Fibroblast of skin of left quadriceps (primary cell): ENCODE measurements around the gene SIGLEC11.
A peak's percentile ranks its signal among the peaks of the same experiment; 100 is the strongest.
"Not testable (repeated sequence)": the region's sequence is repeated elsewhere in the genome, so short reads cannot be mapped to it uniquely, and the experiment has no call there.

ENCODE experiments used
- DNase-seq, 2 experiments: peaks; one replicate each; pipeline ENCODE4 v3.0.0-alpha.2; 2013; ENCODE audit warnings: low read depth in 2 of 2

The SIGLEC11 gene

DNA sequence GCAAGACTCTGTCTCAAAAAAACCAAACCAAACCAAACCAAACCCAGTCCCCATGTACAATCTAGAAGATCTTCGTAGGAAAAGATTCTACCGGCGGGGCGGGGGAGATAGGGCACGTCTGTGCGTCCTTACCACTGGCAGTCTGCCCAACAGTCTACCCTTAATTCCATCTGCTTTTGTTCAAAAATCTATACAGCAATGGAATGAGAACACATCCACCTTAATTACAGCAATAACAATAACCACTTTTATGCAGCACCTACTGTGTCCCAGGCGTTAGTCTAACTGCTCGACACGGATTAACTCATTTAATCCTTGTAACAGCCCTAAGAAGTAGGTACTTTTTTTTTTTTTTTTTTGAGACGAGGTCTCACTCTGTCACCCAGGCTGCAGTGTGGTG is 34.5 kb downstream of the SIGLEC11 start:
- DNase-seq, result no peak

DNA sequence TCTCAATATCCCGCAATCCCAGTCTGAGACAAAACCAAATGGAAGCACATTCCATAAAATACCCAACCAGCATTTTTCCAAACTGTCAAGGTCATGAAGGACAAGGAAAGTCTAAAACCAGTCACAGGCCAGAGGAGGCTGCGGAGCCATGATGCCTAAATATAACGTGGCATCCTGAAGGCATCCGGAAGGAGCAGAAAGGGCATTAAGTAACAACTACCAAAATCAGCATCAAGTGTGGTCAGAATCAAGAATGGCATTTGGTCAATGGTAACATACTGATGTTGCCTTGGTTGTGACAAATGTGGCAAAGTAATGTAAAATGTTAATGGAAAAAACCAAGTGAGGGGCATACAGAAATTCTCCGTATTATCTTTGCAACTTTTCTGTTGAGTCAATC is 35.5 kb downstream of the SIGLEC11 start:
- no peak for DNase-seq

DNA sequence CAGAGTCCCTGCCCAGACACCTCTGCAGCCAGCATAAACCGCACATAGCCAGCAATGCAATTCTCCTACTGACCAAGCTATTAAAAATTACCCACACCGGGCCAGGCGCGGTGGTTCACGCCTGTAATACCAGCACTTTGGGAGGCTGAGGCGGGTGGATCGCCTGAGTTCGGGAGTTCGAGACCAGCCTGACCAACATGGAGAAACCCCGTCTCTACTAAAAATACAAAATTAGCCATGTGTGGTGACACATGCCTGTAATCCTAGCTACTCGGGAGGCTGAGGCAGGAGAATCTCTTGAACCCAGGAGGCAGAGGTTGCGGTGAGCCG is 36.1 kb downstream of the SIGLEC11 start:
- DNase-seq, result not testable (repeated sequence)

DNA sequence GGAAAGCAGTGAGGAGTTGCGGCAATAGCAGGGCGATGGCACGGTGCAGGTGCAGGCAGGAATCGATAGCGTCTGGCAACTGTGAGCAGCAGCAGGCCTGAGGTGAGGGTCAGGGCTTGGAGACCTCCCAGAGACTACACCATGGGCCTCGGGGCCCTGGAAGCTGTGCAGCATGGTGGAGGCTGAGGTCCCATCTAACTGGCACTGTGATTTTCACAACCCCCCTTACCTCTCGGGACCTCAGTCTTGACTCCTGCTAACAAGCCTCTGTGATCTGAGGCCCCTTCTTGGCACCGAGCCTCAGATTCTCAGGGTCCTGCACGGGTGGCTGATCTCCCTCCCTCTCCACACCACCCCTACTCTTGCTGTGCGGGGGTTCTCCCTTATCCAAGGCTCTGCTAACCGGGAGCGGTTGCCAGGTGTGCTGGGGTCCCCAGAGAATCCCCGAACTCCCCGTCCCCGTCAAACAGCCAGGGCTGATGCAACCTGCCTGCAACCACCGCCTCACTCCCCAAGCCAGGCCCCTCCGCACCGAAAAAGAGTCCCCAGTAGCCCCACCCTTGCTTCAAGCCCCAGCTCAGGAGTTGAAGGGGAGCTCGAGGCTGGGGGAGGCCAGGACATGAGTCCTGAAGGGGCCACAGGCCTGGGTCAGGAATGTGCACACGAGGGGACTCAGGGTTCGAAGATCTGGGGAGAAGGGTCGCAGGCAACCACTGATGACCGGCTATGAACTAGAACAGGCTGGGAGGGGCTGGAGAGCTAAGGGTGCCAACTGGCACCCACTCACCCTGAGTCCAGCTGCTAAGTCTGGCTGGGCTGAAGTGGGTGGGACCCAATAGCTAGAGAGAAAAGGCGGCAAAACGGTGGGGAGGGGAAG is 36.7 kb downstream of the SIGLEC11 start:
- peak; percentile 20 to 25 for DNase-seq

DNA sequence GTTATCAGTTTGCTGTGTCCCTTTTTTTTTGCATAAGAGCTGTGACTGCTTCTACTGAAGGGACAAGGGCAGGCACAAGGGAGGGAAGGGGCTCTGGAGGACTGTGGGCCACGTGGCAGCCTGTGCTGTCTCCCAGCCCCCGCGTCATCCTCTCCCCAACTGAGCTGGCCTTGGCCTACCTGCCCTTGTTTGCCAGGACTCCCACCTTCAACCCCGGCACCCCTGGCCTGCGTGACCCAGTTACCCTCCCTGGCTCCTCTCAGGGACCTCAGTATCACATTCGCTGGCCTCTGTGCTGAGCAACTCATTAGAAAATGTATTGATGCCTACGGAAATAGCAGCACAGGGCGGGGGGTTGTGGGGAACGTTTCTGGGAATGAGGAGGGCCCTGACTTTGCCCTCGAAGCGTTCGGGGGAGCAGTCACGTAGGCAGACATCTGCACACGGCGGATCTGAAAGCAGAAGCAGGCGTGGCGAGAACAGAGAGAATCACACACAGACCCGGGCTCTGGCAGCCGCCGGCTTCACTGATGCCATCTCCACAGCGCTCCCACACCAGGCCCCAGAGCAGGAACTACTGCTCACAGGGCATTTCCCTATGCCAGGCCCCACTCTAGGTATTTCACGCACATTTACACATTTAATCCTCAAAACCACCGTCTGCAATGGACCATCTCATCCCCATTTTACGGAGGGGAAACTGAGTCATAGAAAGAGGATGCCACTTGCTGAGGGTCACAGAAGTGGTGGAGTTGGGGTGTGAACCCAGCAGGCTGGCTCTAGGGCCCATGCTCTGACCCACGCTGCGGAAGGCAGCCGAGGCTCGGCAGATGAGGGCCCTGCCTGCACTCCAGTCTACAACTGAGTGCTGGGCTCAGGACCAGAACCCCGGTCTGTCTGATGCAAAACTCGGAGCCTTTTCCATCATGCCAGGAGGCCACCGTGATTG is 37.6 kb downstream of the SIGLEC11 start:
- no peak for DNase-seq

DNA sequence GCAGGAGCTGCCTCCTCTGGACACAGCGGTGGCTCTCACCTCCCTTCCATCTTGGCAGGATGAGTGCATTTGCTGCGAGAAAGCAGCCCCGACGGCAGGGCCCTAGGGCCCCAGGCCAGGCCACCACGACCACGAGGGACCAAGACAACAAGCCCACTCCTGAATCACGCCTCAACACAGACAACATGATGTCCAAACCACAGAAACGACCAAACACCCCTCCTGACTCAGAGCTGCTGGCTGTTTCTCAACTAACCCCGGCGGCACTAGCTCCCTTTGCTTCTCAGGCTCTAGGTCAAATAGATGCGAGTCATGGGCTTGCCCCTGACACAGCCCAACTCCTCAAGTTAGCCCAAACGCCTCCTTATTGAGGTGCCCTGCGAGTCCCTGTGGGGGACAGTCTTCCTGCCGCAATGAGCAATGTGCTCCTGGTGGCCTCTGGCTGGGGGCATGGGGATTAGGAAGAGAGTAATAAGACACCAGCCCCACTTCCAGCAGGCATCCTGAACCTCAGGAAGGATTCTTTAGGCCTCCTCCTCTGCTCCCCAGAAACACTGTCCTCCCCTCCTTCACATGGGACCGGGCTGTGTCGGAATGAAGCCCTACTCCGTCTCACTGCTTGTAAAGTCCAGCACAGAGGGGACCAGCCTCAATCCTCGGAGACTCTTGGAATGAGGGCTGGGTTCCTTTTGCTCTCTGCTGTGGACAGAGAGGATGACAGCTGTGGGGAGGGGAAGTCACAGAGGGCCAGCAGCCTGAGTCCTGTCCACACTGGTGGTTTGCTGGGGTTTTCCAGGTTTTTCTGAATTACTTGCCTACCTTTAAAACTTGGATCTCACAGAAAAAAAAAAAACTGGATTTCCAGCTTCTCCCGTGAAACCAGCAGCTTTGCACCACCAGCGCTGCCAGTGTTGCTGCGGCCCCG is 38.8 kb downstream of the SIGLEC11 start:
- peak in 1 of 2 experiments; percentile 6 for DNase-seq

DNA sequence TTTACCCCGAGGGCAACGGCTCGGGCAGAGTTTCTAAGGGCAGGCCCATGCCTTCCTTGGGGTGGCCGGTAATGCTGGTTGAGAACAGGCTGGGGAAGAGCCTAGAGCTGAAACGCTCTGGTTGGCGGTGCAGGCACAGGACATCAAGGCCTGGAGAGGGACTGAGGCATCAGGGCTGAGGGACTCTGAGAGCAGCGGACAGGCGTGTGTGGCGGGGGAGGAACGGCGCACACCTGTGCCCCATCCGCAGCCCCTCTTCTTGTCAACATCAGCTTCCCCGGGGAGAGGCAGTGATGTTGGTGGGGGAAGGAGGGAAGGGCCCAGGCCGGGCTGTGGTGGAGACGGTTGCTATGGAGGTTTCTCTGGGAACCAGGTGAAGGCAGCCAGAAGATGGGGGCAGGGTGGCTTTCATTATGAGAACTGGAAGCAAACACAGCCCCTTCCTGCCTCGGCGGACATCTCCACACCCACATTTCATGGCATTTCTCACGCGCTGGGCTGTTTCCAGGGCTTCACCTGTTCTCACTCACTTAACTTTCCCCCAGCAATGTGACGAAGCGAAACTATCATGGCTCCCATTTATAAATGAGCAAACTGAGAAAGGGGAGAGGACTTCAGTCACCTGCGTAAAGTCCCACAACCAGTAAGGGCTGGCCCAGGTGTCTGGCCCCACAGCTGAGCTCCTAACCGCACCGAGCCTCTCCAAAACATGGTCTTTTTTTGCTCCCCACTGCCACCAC is 40.2 kb downstream of the SIGLEC11 start:
- DNase-seq, result no peak

DNA sequence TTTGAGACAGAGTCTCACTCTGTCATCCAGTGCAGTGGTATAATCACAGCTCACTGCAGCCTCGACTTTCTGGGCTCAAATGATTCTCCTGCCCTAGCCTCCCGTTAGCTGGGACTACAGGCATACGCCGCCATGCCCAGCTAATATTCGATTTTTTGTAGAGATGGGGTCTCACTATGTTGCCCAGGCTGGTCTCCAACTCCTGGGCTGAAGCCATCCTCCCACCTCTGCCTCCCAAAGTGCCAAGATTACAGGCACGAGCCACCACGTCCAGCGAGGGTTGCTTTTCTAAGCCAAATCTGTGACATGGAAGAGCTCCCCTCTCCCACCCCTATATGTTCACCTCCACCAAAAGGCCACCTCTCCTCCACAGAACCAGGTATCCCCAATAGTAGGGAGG is 42.9 kb downstream of the SIGLEC11 start:
- DNase-seq, result no peak

DNA sequence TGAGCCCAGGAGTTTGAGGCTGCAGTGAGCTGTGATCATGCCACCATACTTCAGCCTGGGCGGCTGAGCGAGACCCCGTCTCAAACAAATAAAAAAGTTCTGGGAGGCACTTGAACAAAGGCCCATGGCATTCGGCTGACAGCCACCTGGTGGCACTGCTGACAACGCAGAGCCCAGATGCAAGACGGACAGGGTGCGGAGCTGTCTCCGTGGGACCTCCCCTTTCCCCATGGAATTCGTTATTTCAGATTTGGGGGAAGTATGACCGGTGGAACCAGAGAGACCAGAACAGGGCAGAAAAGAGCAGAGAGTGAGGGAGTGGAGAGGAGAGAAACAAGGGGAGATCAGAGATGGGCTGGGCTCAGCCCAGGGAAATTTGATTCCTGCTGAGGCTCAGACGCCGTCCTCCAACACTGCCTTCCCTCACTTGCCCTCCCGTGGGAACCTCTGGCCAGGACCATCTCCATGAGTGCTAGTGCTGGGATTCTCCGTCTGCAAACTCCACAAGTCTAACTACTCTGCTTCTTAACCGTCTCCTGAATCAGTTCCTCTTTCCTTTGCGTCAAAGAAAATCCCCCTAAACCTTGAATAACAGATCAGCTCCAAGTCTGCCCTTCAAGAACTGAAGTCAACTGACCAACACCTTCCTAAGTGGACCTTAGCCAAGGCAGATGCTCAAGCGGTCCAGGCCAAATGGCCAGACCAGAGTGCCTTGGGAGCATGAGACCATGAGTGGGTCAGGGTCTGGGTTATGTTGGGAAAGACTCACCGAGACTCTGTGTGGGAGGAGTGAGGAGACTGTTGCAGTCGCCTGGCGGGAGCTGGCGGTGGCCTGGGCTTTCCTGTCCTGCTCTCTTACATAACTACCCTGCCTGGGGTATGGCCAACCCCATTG is 43.9 kb downstream of the SIGLEC11 start:
- DNase-seq, result no peak

DNA sequence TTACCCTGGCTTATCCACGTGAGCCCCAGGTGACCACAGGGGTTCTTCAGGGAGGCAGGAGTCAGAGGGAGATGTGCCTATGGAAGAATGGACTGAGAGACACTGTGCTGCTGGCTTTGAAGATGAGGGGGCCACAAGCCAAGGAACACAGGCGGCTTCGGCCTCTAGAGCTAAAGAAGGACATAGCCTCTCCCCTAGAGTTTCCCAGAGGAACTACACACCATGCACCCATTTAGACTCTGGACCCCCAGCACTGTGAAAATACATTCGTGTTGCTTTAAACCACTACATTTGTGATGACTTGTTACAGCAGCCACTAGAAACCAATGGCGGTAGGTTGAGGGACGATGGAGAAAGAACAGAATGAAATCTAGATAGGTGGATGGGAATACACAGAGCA is 45.7 kb downstream of the SIGLEC11 start:
- DNase-seq, result no peak

DNA sequence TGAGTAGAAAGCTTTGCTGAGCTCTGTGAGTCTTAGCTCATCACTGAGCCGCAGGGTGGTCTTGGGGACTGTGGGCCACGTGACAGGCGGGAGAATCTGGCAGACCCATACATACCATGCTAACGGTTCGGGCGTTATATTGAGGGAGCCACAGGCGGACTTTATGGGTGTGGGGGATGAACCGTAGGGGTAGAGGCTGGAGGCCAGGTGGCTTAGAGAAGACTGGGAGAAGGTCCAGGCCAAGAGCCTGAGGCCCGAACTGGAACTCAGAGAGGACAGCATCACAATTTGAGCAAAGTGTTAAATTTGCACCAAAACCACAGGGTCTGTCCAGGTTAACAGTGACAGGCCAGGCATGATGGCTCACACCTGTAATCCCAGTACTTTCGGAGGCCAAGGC is 47.3 kb downstream of the SIGLEC11 start:
- no peak for DNase-seq

DNA sequence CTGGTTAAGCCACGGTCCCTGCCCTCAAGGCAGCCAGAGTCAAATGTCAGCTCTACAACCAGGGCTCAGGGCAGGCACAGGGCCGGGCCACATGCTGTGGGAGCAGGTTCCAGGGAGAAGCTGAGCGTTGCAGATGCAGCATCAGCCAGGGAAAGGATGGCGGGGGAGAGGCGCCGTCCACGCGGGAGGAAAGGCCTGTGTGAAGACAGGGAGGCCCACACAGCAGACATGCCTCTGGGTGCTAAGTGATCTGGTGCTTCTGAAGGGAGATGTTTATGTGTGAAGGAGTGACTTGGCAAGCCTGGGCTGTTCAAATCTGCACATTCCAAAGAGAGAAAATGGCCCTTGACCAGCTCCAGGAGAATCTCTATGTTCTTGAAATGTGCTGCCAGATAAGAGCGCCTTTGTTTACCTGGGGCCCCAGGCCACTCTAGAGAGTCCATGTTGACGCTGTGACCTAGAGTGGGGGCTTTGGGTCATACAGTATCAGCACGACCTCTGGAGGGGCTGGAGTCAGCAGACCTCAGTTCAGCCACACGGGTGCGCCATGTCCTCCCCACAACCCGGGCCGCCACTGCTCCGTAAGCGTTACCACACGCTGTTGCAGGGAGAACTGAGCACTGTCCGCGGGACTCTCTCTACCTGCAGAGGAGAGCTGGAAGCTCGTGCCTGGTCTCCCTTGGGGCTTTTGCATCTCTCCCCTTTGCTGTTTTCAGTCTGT is 47.8 kb downstream of the SIGLEC11 start:
- no peak for DNase-seq

DNA sequence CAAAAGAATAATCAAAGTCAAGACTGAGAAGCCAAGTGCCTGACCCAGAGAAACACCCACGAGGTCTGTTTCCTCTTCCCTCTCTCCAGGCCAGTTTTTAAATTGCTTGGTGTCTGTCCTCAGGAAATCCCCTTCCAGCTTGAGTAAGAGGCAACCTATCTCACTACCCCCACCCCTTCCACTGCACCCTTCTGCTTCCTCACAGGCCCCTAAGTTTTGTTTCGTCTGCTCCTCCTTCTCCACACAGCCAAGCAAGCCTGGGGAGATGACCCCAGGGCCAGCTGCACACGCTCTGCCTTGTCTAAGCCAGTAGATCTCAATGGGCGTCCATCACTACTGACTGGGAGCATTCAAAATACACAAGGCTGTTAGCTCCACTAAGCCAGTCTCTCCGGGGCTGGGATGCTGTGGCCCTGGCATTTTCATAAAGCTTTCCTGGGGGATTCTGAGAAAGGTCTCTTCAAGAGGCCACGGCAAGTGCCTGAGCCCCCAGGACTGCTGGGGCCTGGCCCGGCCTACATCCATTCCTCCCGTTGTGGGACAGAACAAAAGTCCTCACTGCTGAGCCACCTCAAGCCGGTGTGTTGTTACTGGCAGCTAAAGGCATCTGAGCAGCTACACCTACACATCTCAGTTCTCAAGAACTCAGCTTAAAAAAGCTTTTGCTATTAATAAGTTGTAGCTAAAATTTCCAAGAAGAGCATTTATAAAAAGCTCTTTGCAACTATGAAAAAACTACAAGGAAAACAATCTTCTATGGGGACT is 49.4 kb downstream of the SIGLEC11 start:
- no peak for DNase-seq

DNA sequence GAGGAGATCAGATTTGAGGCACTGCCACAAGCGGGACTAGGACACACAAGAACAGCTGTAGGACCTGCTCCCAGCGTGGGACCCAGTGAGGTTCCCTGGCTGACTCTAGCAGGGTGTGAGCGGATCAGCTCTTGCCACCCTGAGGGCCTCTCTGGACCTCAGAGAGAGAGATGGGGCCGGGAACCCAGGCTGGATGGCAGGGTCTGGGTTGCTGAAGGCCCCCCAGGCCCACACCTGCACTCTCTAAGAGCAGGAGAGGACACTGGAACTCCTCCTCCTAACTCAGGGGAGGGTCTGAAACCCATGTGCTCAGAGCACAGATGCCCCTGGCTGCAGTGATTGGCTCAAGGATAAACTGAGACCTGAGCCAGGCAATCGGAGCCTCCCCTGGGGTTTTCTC is 50.8 kb downstream of the SIGLEC11 start:
- no peak for DNase-seq

DNA sequence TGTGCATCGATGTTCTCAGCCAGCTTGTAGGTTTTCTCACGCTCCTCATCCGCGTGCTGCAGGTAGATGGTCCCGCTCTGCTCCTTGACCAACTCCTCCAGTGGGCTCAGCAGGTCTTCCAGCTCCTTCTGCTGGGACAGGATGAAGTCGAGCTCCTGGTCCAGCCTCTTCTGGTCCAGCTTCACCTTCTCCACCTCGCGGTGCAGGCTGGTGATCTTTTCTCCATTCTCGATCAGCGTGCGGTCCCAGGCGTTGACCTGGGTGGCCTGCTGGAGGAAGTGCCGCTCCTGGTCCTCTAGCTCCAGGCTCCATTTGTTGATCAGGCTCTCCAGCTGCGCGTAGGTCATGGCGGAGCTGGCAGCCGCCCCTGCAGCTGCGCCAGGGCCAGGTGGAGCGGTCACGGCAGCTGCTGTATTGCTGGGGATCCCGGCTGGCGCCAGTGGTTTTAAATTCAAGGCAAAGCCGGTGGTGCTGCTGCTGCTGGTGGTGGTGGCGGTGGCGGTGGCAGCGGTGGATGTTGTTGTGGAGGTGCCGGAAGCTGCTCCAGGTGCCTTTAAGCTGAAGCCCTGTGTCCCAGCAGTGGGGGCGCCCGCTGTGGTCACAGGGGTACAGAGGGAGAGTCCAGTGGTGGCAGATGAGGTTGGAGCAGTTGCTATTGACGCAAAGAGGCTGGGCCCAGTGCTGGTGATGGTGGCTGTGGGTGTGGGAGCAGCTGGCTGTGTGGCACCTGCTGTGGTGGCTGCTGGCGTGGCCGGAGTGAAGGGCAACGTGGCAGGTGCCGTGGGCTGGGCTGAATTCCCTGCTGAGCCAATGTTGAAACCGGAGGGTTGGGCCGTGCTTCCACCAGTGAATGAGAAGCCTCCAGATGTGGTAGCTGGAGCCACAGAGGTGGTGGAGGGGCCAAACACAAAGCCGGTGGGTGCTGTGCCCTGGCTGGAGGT is 52.2 kb downstream of the SIGLEC11 start:
- no peak for DNase-seq

DNA sequence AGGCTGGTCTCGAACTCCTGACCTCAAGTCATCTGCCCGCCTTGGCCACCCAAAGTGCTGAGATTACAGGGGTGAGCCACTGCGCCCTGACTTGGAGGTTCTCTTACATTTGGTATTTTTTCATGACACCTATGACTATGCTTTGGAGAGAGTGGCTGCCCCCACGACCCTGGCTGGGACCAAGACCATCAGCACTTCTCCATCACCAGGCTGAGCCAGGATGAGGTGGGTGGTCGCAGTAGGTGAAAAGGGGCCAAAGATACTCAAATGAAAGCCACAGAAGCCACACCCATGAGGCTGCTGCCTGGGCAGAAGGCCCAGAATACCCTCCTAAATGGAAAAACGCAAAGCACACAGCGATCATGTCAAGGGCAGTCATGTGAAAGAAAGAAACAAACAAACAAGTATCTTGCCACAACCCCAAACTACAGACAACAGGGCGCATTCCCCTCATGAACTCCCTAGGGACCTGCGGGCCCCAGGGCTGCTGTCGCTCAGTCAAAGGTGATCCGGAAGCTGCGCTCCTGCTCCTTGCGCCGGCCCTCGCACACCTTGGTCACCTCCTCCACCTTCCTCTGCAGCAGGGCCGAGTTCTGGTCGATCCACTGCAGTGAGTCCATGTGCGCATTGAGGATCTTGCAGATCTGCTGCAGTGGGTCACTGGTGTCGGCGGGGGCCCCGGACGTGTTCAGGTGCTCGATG is 53.1 kb downstream of the SIGLEC11 start:
- DNase-seq, result no peak
